NB4 (cell line): ENCODE data around the gene PPP4C.

ENCODE experiments used
- CTCF ChIP-seq: IDR thresholded peaks from one replicate; pipeline ENCODE4 v1.5.1; 2012; ENCODE audit warnings: low read depth, low read length
- MAX ChIP-seq: IDR thresholded peaks from 2 replicates; pipeline ENCODE4 v1.6.1; 2011; ENCODE audit warnings: low read depth, low read length
- MYC ChIP-seq: IDR thresholded peaks from 2 replicates; pipeline ENCODE4 v1.6.1; 2011; ENCODE audit warnings: low read depth, low read length
- POLR2A ChIP-seq: IDR thresholded peaks from 2 replicates; pipeline ENCODE4 v1.6.1; 2011; ENCODE audit warnings: mild to moderate bottlenecking; ENCODE audit not compliant: insufficient read length; ENCODE audit errors: extremely low read depth

GRCh38 chr16:30070490-30070889, 5.3 kb upstream of the PPP4C start:
- TF ChIP-seq CTCF (no peak), MYC (no peak), POLR2A (no peak), MAX (no peak)
